Measurements from ENCODE around the gene RGP1.

GRCh38 chr9:35711501-35712428, 37.3 kb upstream of the RGP1 start:
- TF ChIP-seq CTCF (conservative IDR thresholded peaks at IDR 0.05; ENCODE audit: low read length) (no peak), EZH2phosphoT487 (IDR thresholded peaks at IDR 0.05; ENCODE audit: borderline replicate concordance, low read depth, low read length) (no peak)
